Heart left ventricle (tissue), 13 donors: ENCODE measurements around the gene TRAPPC10.

Experiments
- CTCF ChIP-seq, 12 donors: fragments of 200-600 bp; sonication (generic) in 4 of 12; IDR thresholded peaks; one replicate each; pipeline versions ENCODE4 v1.5.0 to v1.8.0; 2018 to 2022; ENCODE audit warnings: antibody characterized with exemption in 12 of 12, mild to moderate bottlenecking in 5 of 12
- POLR2A ChIP-seq, 2 donors: fragments of 450-650 bp; IDR thresholded peaks; one replicate each; pipeline ENCODE4 v1.6.1; 2017; ENCODE audit warnings: antibody characterized with exemption in 2 of 2, mild to moderate bottlenecking in 2 of 2, moderate library complexity in 2 of 2
- donor health status: ischemic (EF 13 %, LVEDD 7.1; RV severe dilation, severe dysfunction).
- donor health status: DM: no; HTN: yes; CAD: no.
- donor health status: DM: no; HTN: no; CAD: no.
- donor health status: ischemic (EF 25% LVEDD 6.9; RV normal size, moderate dysfunction).
- donor health status: ischemic (EF 25% LVEDD 5.7; RV mildly dilated, moderate dysfunction).
- donor health status: ischemic (EF 35%, LVEDD 5.7; RV mildly dilated, moderate dysfunction).
- donor health status: nonischemic (EF 11% LVEDD 7.7; RV severe dilation, severe dysfunction).
- donor health status: DM: yes; HTN: yes; CAD: no.
- donor health status: PGD.
- donor health status: ischemic (EF 29% LVEDD 5.4; RV normal size, mild dysfunction).
- donor health status: nonischemic (EF 23%, LVEDD 6.1; RV moderate dilation, normal function).

GRCh38 chr21:44065428-44065827, 53.3 kb downstream of the TRAPPC10 start:
- TF ChIP-seq POLR2A (IDR thresholded peaks at IDR 0.05) = no peak
- TF ChIP-seq CTCF (IDR thresholded peaks at IDR 0.05) = no peak
